ENCODE measurements around the gene SYNPO.

The SYNPO gene

GRCh38 chr5:150653145-150653761 is 12.8 kb downstream of the SYNPO start:
- peaks cover 15% of the 10 kb centered on the region for H3K27me3 ChIP-seq (replicated peaks; ENCODE audit: insufficient read depth, low read length)
- H3K9me3 ChIP-seq (replicated peaks; ENCODE audit: insufficient read depth, low read length): no peaks in the 10 kb centered on the region
- no peak overlapping the region for H3K4me2 ChIP-seq (ENCODE audit: low read depth, low read length)
- no peak overlapping the region for H3K9ac ChIP-seq (ENCODE audit: low read length)
- H2AFZ ChIP-seq (ENCODE audit: low read length): no peak overlapping the region
- no peak for DNase-seq
- no peak overlapping the region for H3K27ac ChIP-seq (ENCODE audit: low read length)
- no peaks in the 10 kb centered on the region for H3K4me1 ChIP-seq (ENCODE audit: low read length)
- H4K20me1 ChIP-seq (ENCODE audit: insufficient read depth, low read length): no peaks in the 10 kb centered on the region
- no peaks in the 10 kb centered on the region for H3F3A ChIP-seq (ENCODE audit: insufficient read depth, low read length)
- H3K9me2 ChIP-seq (replicated peaks; ENCODE audit: insufficient read depth, low read length): no peaks in the 10 kb centered on the region
- H3K79me2 ChIP-seq (ENCODE audit: low read length): no peaks in the 10 kb centered on the region
- no peaks in the 10 kb centered on the region for H3K36me3 ChIP-seq (replicated peaks; ENCODE audit: insufficient read depth, low read length)
- TF ChIP-seq EZH2phosphoT487 (IDR thresholded peaks at IDR 0.05; ENCODE audit: low read length): no peak
- TF ChIP-seq CTCF (IDR thresholded peaks at IDR 0.05; ENCODE audit: low read length): no peak
- no peak for TF ChIP-seq EZH2 (optimal IDR thresholded peaks at IDR 0.05; ENCODE audit: low read depth, low read length)
- no peak overlapping the region for H3K4me3 ChIP-seq (ENCODE audit: low read length)

- TF ChIP-seq EZH2 (optimal IDR thresholded peaks at IDR 0.05; ENCODE audit: low read depth, low read length): no peak
- TF ChIP-seq EZH2phosphoT487 (IDR thresholded peaks at IDR 0.05; ENCODE audit: low read length): no peak
- TF ChIP-seq CTCF (IDR thresholded peaks at IDR 0.05; ENCODE audit: low read length): no peak
- Histone ChIP-seq H3K4me1 (ENCODE audit: low read length) (no peaks in the 10 kb centered on the region), H3K27me3 (replicated peaks; ENCODE audit: insufficient read depth, low read length) (peaks cover 15% of the 10 kb centered on the region)
Observed at GRCh38 chr5:150653762-150654556, 13.5 kb downstream of the SYNPO start.

DNA sequence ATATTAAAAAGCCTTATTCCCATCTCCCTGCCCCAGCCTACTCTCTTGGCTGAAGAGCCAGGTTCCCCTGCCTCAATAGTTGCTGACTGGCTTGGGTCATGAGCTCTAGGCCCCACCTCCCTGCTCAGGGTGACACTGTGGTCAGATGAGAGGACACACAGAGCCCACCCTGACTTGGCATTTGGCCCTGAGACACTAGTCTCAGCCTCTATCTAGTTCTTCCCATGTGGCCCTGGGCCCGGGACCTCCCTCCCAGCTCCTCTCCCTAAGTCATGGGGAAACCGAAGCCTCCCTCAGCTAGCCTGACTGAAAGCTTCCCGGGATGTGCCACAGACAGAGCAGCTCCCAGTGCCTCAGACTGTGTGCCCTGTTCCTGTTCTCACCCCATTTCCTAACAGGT is 14.8 kb downstream of the SYNPO start:
- DNase-seq: no peak
- TF ChIP-seq EZH2phosphoT487 (IDR thresholded peaks at IDR 0.05; ENCODE audit: low read length) (no peak), EZH2 (optimal IDR thresholded peaks at IDR 0.05; ENCODE audit: low read depth, low read length) (no peak), CTCF (IDR thresholded peaks at IDR 0.05; ENCODE audit: low read length) (no peak)
- Histone ChIP-seq H3K27ac (ENCODE audit: low read length) (no peak overlapping the region), H3K4me3 (ENCODE audit: low read length) (no peak overlapping the region), H3K27me3 (replicated peaks; ENCODE audit: insufficient read depth, low read length) (peaks cover 17% of the 10 kb centered on the region), H3K9ac (ENCODE audit: low read length) (no peak overlapping the region), H3K36me3 (replicated peaks; ENCODE audit: insufficient read depth, low read length) (no peaks in the 10 kb centered on the region), H3K9me3 (replicated peaks; ENCODE audit: insufficient read depth, low read length) (no peaks in the 10 kb centered on the region), H3K4me2 (ENCODE audit: low read depth, low read length) (no peak overlapping the region), H2AFZ (ENCODE audit: low read length) (no peak overlapping the region), H3K9me2 (replicated peaks; ENCODE audit: insufficient read depth, low read length) (no peaks in the 10 kb centered on the region), H3F3A (ENCODE audit: insufficient read depth, low read length) (no peaks in the 10 kb centered on the region), H3K79me2 (ENCODE audit: low read length) (no peaks in the 10 kb centered on the region), H4K20me1 (ENCODE audit: insufficient read depth, low read length) (no peaks in the 10 kb centered on the region), H3K4me1 (ENCODE audit: low read length) (no peaks in the 10 kb centered on the region)

More at GRCh38 chr5:150653762-150654556, 13.5 kb downstream of the SYNPO start:
- no peak overlapping the region for H3K4me3 ChIP-seq (ENCODE audit: low read length)
- H3K9me2 ChIP-seq (replicated peaks; ENCODE audit: insufficient read depth, low read length): no peaks in the 10 kb centered on the region
- no peaks in the 10 kb centered on the region for H3K9me3 ChIP-seq (replicated peaks; ENCODE audit: insufficient read depth, low read length)
- H4K20me1 ChIP-seq (ENCODE audit: insufficient read depth, low read length): no peaks in the 10 kb centered on the region
- no peak overlapping the region for H2AFZ ChIP-seq (ENCODE audit: low read length)
- no peak for DNase-seq
- H3K36me3 ChIP-seq (replicated peaks; ENCODE audit: insufficient read depth, low read length): no peaks in the 10 kb centered on the region
- H3F3A ChIP-seq (ENCODE audit: insufficient read depth, low read length): no peaks in the 10 kb centered on the region
- H3K27ac ChIP-seq (ENCODE audit: low read length): no peak overlapping the region
- no peak overlapping the region for H3K4me2 ChIP-seq (ENCODE audit: low read depth, low read length)
- H3K79me2 ChIP-seq (ENCODE audit: low read length): no peaks in the 10 kb centered on the region
- no peak overlapping the region for H3K9ac ChIP-seq (ENCODE audit: low read length)
